ENCODE measurements around the gene SPINK7. TPM values are rescaled to one million over a fixed set of nuclear protein-coding genes. Genes with fewer than 3 reads are reported as not detected.

The SPINK7 gene
- total and polyA plus RNA-seq, 2 experiments from 2014 or later, result not detected

GRCh38 chr5:148342371-148343045 lies 30.3 kb downstream of the SPINK7 start:
- H3K4me1 ChIP-seq (ENCODE audit: low read depth), result no peaks in the 10 kb centered on the region
- TF ChIP-seq CTCF (IDR thresholded peaks at IDR 0.05; ENCODE audit: low read depth, low read length), result no peak
- no peak overlapping the region for H3K27ac ChIP-seq
- no peak for DNase-seq (ENCODE audit: low read depth in 1 of 2, low spot score in 1 of 2)
- H3K36me3 ChIP-seq, result no peaks in the 10 kb centered on the region
- no peaks in the 10 kb centered on the region for H3K27me3 ChIP-seq
- H3K9me3 ChIP-seq (ENCODE audit: low read depth), result no peaks in the 10 kb centered on the region
- H3K4me3 ChIP-seq, result no peak overlapping the region

GRCh38 chr5:148343046-148343407 lies 30.8 kb downstream of the SPINK7 start:
- no peak overlapping the region for H3K27ac ChIP-seq
- no peaks in the 10 kb centered on the region for H3K9me3 ChIP-seq (ENCODE audit: low read depth)
- H3K36me3 ChIP-seq, result no peaks in the 10 kb centered on the region
- H3K27me3 ChIP-seq, result no peaks in the 10 kb centered on the region
- no peak for DNase-seq (ENCODE audit: low read depth in 1 of 2, low spot score in 1 of 2)
- no peaks in the 10 kb centered on the region for H3K4me1 ChIP-seq (ENCODE audit: low read depth)
- no peak for TF ChIP-seq CTCF (IDR thresholded peaks at IDR 0.05; ENCODE audit: low read depth, low read length)
- H3K4me3 ChIP-seq, result no peak overlapping the region

- H3K4me1 ChIP-seq (ENCODE audit: low read depth), result no peaks in the 10 kb centered on the region
- H3K9me3 ChIP-seq (ENCODE audit: low read depth), result no peaks in the 10 kb centered on the region
- no peaks in the 10 kb centered on the region for H3K36me3 ChIP-seq
- no peak for TF ChIP-seq CTCF (IDR thresholded peaks at IDR 0.05; ENCODE audit: low read depth, low read length)
- H3K27ac ChIP-seq, result no peak overlapping the region
- no peak overlapping the region for H3K4me3 ChIP-seq
- DNase-seq (ENCODE audit: low read depth in 1 of 2, low spot score in 1 of 2), result peak in 1 of 2 donors; percentile 13
- no peaks in the 10 kb centered on the region for H3K27me3 ChIP-seq
Measured at GRCh38 chr5:148343603-148344487, 31.6 kb downstream of the SPINK7 start.

- TF ChIP-seq CTCF (IDR thresholded peaks at IDR 0.05; ENCODE audit: low read depth, low read length), result no peak
- H3K36me3 ChIP-seq, result no peaks in the 10 kb centered on the region
- no peak overlapping the region for H3K27ac ChIP-seq
- H3K27me3 ChIP-seq, result no peaks in the 10 kb centered on the region
- no peak for DNase-seq (ENCODE audit: low read depth in 1 of 2, low spot score in 1 of 2)
- H3K9me3 ChIP-seq (ENCODE audit: low read depth), result no peaks in the 10 kb centered on the region
- no peak overlapping the region for H3K4me3 ChIP-seq
- no peaks in the 10 kb centered on the region for H3K4me1 ChIP-seq (ENCODE audit: low read depth)
Measured at GRCh38 chr5:148347706-148348105, 35.5 kb downstream of the SPINK7 start.

- no peak for DNase-seq (ENCODE audit: low read depth in 1 of 2, low spot score in 1 of 2)
- Histone ChIP-seq H3K4me3 (no peak overlapping the region), H3K4me1 (ENCODE audit: low read depth) (no peaks in the 10 kb centered on the region), H3K27ac (no peak overlapping the region), H3K9me3 (ENCODE audit: low read depth) (no peaks in the 10 kb centered on the region), H3K27me3 (no peaks in the 10 kb centered on the region), H3K36me3 (no peaks in the 10 kb centered on the region)
- TF ChIP-seq CTCF (IDR thresholded peaks at IDR 0.05; ENCODE audit: low read depth, low read length), result no peak
Measured at GRCh38 chr5:148352696-148353095, 40.5 kb downstream of the SPINK7 start.
